Omental fat pad (tissue), 4 donors: Measurements from ENCODE around the gene FNBP1. TPM values are rescaled to one million over a fixed set of nuclear protein-coding genes. Genes with fewer than 3 reads are reported as not detected.

Experiments used
- ATAC-seq: fragments of 150-250 bp; one replicate; pipeline ENCODE4 v1.9.1; 2016; ENCODE audit warnings: mild to moderate bottlenecking, moderate library complexity; ENCODE audit not compliant: low FRiP score
- DNase-seq: peaks from one replicate; pipeline ENCODE4 v3.0.0-alpha.2; 2019; ENCODE audit warnings: low spot score
- total RNA-seq, 4 donors: library from RNA; depleted of rRNA; stranded (reverse); fragments of >200 nt; gene quantifications; one replicate each; pipeline ENCODE4 v1.1.0, GENCODE V29; 2016
- TF ChIP-seq, protein P1 (sequence below), 3 donors: fragments of 450-650 bp; IDR thresholded peaks; one replicate each; pipeline ENCODE4 v1.5.1; 2016 to 2017; ENCODE audit warnings: antibody characterized with exemption in 3 of 3, mild to moderate bottlenecking in 3 of 3, moderate library complexity in 2 of 3

Gene FNBP1
- total RNA-seq, 4 donors from 2014 or later, result 38.7 to 53.4 (median 45.9) TPM

DNA sequence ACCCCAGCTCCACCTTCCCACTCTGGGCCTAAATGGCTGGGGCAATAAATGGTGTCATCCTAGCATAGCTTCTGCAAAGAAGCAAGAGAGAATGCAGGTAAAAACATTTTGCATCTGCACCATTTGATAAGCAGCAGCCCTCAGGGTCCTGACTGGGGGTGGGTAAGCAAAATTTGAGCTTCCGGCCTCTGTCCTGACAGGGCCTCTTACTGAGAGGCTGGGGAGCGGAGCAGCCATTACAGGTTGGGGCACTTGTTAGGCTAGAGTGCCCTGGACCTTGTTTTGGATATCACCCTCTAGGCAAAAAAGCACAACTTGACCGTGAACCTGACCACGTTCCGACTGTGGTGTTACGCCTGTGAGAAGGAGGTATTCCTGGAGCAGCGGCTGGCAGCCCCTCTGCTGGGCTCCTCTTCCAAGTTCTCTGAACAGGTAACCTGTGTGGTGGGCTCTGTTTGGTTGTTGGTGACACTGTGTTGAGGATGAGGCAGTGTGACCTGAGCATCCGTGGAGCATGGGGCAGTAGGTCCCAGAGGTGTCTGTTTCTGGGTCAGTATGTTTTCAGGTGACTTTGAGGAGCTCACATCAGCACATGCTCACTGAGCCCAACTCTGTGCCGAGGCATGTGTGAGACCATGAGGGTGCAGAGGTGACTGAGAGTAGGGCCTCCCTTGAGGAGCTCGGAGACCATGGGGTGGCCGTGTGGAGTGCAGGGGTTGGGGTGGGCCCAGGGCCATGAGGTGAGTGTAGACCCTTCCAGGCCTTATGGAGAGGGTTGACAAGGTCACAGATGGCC, 184.6 kb downstream of the FNBP1 start:
- TF ChIP-seq, protein P1, sequence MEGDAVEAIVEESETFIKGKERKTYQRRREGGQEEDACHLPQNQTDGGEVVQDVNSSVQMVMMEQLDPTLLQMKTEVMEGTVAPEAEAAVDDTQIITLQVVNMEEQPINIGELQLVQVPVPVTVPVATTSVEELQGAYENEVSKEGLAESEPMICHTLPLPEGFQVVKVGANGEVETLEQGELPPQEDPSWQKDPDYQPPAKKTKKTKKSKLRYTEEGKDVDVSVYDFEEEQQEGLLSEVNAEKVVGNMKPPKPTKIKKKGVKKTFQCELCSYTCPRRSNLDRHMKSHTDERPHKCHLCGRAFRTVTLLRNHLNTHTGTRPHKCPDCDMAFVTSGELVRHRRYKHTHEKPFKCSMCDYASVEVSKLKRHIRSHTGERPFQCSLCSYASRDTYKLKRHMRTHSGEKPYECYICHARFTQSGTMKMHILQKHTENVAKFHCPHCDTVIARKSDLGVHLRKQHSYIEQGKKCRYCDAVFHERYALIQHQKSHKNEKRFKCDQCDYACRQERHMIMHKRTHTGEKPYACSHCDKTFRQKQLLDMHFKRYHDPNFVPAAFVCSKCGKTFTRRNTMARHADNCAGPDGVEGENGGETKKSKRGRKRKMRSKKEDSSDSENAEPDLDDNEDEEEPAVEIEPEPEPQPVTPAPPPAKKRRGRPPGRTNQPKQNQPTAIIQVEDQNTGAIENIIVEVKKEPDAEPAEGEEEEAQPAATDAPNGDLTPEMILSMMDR (IDR thresholded peaks at IDR 0.05), result no peak
- ATAC-seq (no peak), DNase-seq (no peak)

DNA sequence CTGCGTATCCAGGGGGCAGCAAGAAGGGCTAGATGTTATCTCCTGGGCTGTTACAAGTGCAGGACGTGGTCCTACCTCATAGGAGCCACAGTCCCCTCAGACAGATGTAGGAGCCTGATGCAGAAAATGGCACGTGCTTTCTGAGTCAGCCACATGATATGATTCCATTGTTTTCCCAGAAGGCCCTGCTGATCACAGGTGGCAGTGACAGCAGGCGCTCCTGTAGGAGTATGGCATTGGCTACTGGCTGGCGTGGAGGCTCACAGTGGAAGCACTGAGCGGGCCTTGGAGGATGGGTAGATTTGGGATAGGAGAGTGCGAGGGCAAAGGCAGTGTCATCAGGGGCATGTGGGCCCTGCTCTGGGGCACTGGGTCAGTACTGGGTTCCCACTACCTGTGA, 185.8 kb downstream of the FNBP1 start:
- TF ChIP-seq, protein P1 (IDR thresholded peaks at IDR 0.05), result no peak
- DNase-seq (no peak), ATAC-seq (no peak)

- DNase-seq, result no peak
- no peak for ATAC-seq
- TF ChIP-seq, protein P1 (IDR thresholded peaks at IDR 0.05), result no peak
Observed at GRCh38 chr9:129854588-129855110, 188.3 kb downstream of the FNBP1 start.

- no peak for ATAC-seq
- no peak for DNase-seq
- TF ChIP-seq, protein P1 (IDR thresholded peaks at IDR 0.05), result no peak
Observed at GRCh38 chr9:129853614-129854013, 189.4 kb downstream of the FNBP1 start.

DNA sequence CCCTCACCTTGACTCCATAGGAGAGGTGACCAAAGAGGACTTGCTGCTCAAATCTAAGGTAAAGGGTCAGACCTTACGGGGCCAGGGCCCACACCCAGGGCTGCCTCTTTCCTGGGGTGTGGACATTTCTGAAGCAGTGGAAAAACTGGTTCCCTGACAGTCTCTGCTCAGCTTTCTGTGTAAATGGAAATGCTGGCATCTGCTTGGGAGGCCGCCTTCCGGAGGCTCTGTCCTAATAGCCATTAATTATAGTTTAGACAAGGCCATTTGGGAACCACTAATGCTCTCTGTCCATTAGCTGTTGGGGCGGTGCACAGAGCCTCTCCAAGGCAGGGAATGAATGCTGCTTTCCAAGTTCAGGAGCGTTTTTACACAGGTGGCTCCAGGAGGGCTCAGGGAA, 190.4 kb downstream of the FNBP1 start:
- no peak for DNase-seq

DNA sequence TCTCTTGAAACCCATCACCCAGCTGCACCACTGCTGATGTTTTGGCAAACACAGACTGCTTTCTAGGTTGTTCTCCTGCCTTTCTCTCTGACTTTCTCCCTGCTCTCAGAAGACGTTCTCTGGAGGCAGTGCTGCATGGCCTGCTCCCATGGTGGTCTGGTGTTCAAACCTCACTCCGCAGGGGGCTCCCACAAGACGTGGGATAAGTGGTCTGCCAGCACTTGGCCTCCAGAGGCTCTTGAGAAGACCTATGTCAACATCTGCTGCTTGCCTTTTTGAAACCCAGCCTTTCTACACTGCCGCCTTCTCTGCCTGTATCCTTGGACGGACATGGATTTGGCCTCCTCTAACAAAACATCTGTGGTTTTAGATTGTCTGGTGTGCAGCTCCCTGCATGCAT, 191.2 kb downstream of the FNBP1 start:
- DNase-seq (no peak), ATAC-seq (no peak)
- TF ChIP-seq, protein P1 (IDR thresholded peaks at IDR 0.05), result no peak

More for the DNA sequence above, 190.4 kb downstream of the FNBP1 start:
- ATAC-seq, result no peak
- TF ChIP-seq, protein P1 (IDR thresholded peaks at IDR 0.05), result no peak
